Spleen (tissue), 11 donors: ENCODE data around the gene ZC3H7A. TPM values are rescaled to one million over a fixed set of nuclear protein-coding genes. Genes with fewer than 3 reads are reported as not detected.
"Not testable (repeated sequence)": the region's sequence is repeated elsewhere in the genome, so short reads cannot be mapped to it uniquely, and the experiment has no call there.

ENCODE experiments used
- DNase-seq: peaks from one replicate; pipeline ENCODE4 v3.0.0-alpha.2; 2020
- H3K27ac ChIP-seq, 8 donors: fragments of 200-600 bp; sonication (generic) in 7 of 8; 1 replicate in 4 of 8; 2 replicates in 4 of 8; pipeline versions ENCODE4 v1.5.0 to v1.8.0; 2016 to 2021; ENCODE audit warnings: inconsistent platforms in 4 of 8, mild to moderate bottlenecking in 4 of 8, moderate library complexity in 1 of 8
- H3K27me3 ChIP-seq, 7 donors: fragments of 200-600 bp; sonication (generic) in 6 of 7; replicated peaks in 1 of 7; 1 replicate in 4 of 7; 2 replicates in 3 of 7; pipeline versions ENCODE4 v1.5.0 to v1.8.0; 2016 to 2021; ENCODE audit warnings: inconsistent platforms in 3 of 7, mild to moderate bottlenecking in 1 of 7
- H3K36me3 ChIP-seq, 6 donors: fragments of 200-600 bp; sonication (generic) in 5 of 6; 1 replicate in 4 of 6; 2 replicates in 2 of 6; pipeline versions ENCODE4 v1.5.0 to v1.8.0; 2016 to 2021; ENCODE audit warnings: inconsistent platforms in 2 of 6
- H3K4me1 ChIP-seq, 6 donors: fragments of 200-600 bp; sonication (generic) in 5 of 6; 1 replicate in 3 of 6; 2 replicates in 3 of 6; pipeline versions ENCODE4 v1.5.0 to v1.8.0; 2016 to 2021; ENCODE audit warnings: inconsistent platforms in 3 of 6
- H3K4me3 ChIP-seq, 8 donors: fragments of 200-600 bp; sonication (generic) in 7 of 8; 1 replicate in 4 of 8; 2 replicates in 4 of 8; pipeline versions ENCODE4 v1.5.0 to v1.8.0; 2016 to 2021; ENCODE audit warnings: inconsistent platforms in 4 of 8, mild to moderate bottlenecking in 4 of 8, moderate library complexity in 2 of 8
- H3K9me3 ChIP-seq, 8 donors: fragments of 200-600 bp; sonication (generic) in 7 of 8; 1 replicate in 4 of 8; 2 replicates in 4 of 8; pipeline versions ENCODE4 v1.5.0 to v1.8.0; 2016 to 2021; ENCODE audit warnings: inconsistent platforms in 4 of 8
- POLR2A ChIP-seq, 3 donors: fragments of 450-650 bp; IDR thresholded peaks; one replicate each; pipeline ENCODE4 v1.5.1; 2017; ENCODE audit warnings: antibody characterized with exemption in 3 of 3, mild to moderate bottlenecking in 1 of 3
- POLR2AphosphoS5 ChIP-seq, 3 donors: sonication (generic); formaldehyde crosslinking; IDR thresholded peaks; one replicate each; pipeline ENCODE4 v1.5.1; 2017; ENCODE audit warnings: antibody characterized with exemption in 3 of 3
- WGBS, 5 donors: extraction: QIAGEN DNeasy Blood & Tissue Kit in 3 of 5; methylation state at CpG; one replicate each; pipeline versions ENCODE4 v1.1.5 to v1.1.7; 2013 to 2018; 5-methylcytosine and 5-hydroxymethylcytosine counted together
- intact Hi-C: fragments of 100-400 bp; cut with DNase I; formaldehyde crosslinking; loops from one replicate; pipeline ENCODE4 v1.15.0; 2023; ENCODE audit warnings: low total_unique reads
- polyA plus RNA-seq, 3 donors: library from polyadenylated mRNA; stranded (reverse); fragments of 200-250 nt; gene quantifications; one replicate each; pipeline ENCODE4 v1.2.1, GENCODE V29; 2013
- total RNA-seq, 7 donors: library from RNA; depleted of rRNA in 3 of 7; stranded (reverse); fragments of >200 nt in 3 of 7; fragmentation: NEBNext Ultra II Directional in 4 of 7; extraction: Animal tissue kit (Norgen Biotek cat#: 25700) in 4 of 7; gene quantifications; one replicate each; pipeline versions ENCODE4 v1.1.0 to v1.2.1, GENCODE V29; 2016 to 2021
- TF ChIP-seq, protein P1 (sequence below), 11 experiments: fragments of 200-600 bp in 7 of 11; fragments of 450-650 bp in 4 of 11; sonication (generic) in 4 of 11; IDR thresholded peaks in 8 of 11; conservative IDR thresholded peaks in 3 of 11; 1 replicate in 7 of 11; 2 replicates in 4 of 11; pipeline versions ENCODE4 v1.4.0 to v1.8.0; 2016 to 2021; ENCODE audit warnings: antibody characterized with exemption in 11 of 11, inconsistent platforms in 4 of 11, mild to moderate bottlenecking in 1 of 11
- donor health status: healthy with polysubstance abuse.
- donor health status: DM: no; HTN: no; CAD: no; lungs with moderate emphysema.
- donor health status: DM: no; HTN: no; CAD: no.
- donor health status: Bipolar disorder and iron deficiency.
- donor health status: healthy.
- donor health status: DM: no; HTN: no; CAD: no.
- donor health status: DM: yes; HTN: yes; CAD: no.

ZC3H7A gene
- total and polyA plus RNA-seq, 10 donors, result 28.7 to 118 (median 80.9) TPM

DNA sequence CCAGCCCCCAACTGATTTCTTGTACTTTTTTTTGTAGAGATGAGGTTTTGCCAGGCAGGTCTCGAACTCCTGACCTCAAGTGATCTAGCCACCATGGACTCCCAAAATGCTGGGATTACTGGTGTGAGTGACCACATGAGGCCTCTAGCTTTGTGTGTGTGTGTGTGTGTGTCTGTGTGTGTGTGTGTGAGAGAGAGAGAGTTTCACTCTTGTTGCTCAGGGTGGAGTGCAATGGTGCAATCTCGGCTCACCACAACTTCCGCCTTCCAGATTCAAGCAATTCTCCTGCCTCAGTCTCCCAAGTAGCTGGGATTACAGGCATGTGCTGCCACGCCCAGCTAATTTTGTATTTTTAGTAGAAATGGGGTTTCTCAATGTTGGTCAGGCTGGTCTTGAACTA is 17.7 kb upstream of the ZC3H7A start:
- not testable (repeated sequence) for H3K4me3 ChIP-seq, DNase-seq, H3K27me3 ChIP-seq, H3K9me3 ChIP-seq, H3K36me3 ChIP-seq
- peak in 1 of 3 donors; percentile 27 for TF ChIP-seq POLR2AphosphoS5 (IDR thresholded peaks at IDR 0.05)
- H3K27ac ChIP-seq, result peak overlapping the region in 2 of 8 donors; percentile 1 to 59
- WGBS, 5 donors, result 51 to 86% (median 61%) methylated on average over 4 of the region's 4 CpGs
- H3K4me1 ChIP-seq, result peaks cover 0 to 33% (median 12%) of the 10 kb centered on the region in 6 donors
- intact Hi-C loops, result loop anchor here (5.0 kb wide), 2 partner anchors 282 to 407 kb away; no protein-coding TSS in a partner anchor

DNA sequence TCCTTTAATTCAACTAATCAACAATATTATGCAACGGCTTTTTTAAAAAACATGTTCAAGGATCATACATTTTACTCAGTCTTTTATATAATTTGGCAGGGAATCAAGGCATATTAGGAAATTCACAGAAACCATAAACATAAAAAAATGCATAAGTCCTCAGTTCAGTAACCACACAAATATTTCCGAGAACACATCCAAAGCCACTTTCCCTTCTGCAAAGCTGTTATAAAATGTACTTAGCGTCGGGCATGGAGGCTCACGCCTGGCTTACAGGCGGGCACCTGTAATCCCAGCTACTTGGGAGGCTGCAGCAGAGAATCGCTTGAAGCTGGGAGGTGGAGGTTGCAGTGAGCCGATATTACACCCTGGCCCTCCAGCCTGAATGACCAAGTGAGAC is 9.7 kb upstream of the ZC3H7A start:
- H3K27ac ChIP-seq, result no peak overlapping the region
- no peak overlapping the region for H3K4me3 ChIP-seq
- DNase-seq, result no peak
- 54 to 72% (median 61%) methylated on average over 8 of the region's 8 CpGs for WGBS, 5 donors
- H3K27me3 ChIP-seq, result no peaks in the 10 kb centered on the region
- H3K36me3 ChIP-seq, result no peaks in the 10 kb centered on the region
- H3K9me3 ChIP-seq, result no peaks in the 10 kb centered on the region
- H3K4me1 ChIP-seq, result peaks cover 0 to 17% (median 0%) of the 10 kb centered on the region in 6 donors
- TF ChIP-seq, protein P1, sequence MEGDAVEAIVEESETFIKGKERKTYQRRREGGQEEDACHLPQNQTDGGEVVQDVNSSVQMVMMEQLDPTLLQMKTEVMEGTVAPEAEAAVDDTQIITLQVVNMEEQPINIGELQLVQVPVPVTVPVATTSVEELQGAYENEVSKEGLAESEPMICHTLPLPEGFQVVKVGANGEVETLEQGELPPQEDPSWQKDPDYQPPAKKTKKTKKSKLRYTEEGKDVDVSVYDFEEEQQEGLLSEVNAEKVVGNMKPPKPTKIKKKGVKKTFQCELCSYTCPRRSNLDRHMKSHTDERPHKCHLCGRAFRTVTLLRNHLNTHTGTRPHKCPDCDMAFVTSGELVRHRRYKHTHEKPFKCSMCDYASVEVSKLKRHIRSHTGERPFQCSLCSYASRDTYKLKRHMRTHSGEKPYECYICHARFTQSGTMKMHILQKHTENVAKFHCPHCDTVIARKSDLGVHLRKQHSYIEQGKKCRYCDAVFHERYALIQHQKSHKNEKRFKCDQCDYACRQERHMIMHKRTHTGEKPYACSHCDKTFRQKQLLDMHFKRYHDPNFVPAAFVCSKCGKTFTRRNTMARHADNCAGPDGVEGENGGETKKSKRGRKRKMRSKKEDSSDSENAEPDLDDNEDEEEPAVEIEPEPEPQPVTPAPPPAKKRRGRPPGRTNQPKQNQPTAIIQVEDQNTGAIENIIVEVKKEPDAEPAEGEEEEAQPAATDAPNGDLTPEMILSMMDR (IDR thresholded peaks at IDR 0.05 in 8 of 11, conservative IDR thresholded peaks at IDR 0.05 in 3 of 11), result no peak
- TF ChIP-seq POLR2AphosphoS5 (IDR thresholded peaks at IDR 0.05), result no peak
- TF ChIP-seq POLR2A (IDR thresholded peaks at IDR 0.05), result no peak
- intact Hi-C loops, result no loop called here

DNA sequence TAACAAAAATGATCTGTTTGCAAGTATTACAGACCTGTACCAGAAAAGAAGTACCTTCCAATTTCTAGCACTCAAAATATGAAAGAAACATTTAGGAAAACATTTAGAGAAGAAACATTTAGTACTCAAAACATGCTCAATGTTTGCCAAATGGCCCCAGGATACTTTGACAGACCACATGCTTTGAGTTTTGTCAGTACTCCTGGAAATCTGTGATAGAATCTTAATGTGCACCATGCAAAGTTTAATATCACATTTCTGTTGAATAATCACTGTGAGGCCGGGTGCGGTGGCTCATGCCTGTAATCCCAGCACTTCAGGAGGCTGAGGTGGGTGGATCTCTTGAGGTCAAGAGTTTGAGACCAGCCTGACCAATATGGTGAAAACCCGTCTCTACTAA is 8.5 kb upstream of the ZC3H7A start:
- intact Hi-C loops, result no loop called here
- no peaks in the 10 kb centered on the region for H3K36me3 ChIP-seq
- H3K4me1 ChIP-seq, result peaks cover 0 to 18% (median 4%) of the 10 kb centered on the region in 6 donors
- no peaks in the 10 kb centered on the region for H3K9me3 ChIP-seq
- H3K4me3 ChIP-seq, result no peak overlapping the region
- DNase-seq, result no peak
- H3K27me3 ChIP-seq, result no peaks in the 10 kb centered on the region
- 81 to 96% (median 93%) methylated on average over 3 of the region's 3 CpGs for WGBS, 5 donors
- H3K27ac ChIP-seq, result no peak overlapping the region
- TF ChIP-seq POLR2AphosphoS5 (IDR thresholded peaks at IDR 0.05), result no peak
- TF ChIP-seq POLR2A (IDR thresholded peaks at IDR 0.05), result no peak
- TF ChIP-seq, protein P1 (IDR thresholded peaks at IDR 0.05 in 8 of 11, conservative IDR thresholded peaks at IDR 0.05 in 3 of 11), result no peak

DNA sequence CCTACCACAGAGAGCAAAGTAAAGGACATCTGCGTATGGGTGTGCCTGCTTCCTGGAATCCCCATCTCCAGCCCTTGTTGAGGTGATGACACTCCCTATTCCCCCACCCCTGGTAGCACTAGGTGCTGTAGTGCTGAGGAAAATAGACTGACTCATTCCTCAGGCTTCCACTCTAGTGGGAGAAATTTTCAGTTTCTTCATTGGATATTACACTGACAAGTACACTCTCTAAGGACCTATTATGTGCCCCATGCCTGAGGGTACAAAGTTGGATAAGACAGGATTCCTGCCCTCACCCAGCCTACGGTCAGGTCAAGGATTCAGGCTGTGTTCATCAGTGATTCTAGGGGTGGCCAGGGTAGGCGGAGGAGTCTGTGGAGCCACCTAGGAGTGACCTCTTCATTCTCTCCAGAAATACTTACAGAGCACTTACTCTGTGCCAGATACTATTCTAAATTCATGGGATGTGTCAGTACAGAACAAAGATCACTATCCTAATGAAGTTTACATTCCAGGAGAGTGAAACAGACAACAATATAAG is 4.5 kb upstream of the ZC3H7A start:
- no peaks in the 10 kb centered on the region for H3K9me3 ChIP-seq
- no peaks in the 10 kb centered on the region for H3K27me3 ChIP-seq
- TF ChIP-seq POLR2A (IDR thresholded peaks at IDR 0.05) (no peak), POLR2AphosphoS5 (IDR thresholded peaks at IDR 0.05) (no peak)
- TF ChIP-seq, protein P1 (IDR thresholded peaks at IDR 0.05 in 8 of 11, conservative IDR thresholded peaks at IDR 0.05 in 3 of 11), result no peak
- H3K4me3 ChIP-seq, result no peak overlapping the region
- H3K36me3 ChIP-seq, result no peaks in the 10 kb centered on the region
- DNase-seq, result no peak
- H3K4me1 ChIP-seq, result peaks cover 19 to 35% (median 32%) of the 10 kb centered on the region in 6 donors
- peak overlapping the region in 2 of 8 donors; percentile 99 for H3K27ac ChIP-seq
- intact Hi-C loops, result no loop called here
- 64 to 97% (median 96%) methylated on average over 3 of the region's 3 CpGs for WGBS, 5 donors
